ENCODE measurements around the gene RIMBP2.
"Not testable (repeated sequence)": the region's sequence is repeated elsewhere in the genome, so short reads cannot be mapped to it uniquely, and the experiment has no call there.

RIMBP2 gene

DNA sequence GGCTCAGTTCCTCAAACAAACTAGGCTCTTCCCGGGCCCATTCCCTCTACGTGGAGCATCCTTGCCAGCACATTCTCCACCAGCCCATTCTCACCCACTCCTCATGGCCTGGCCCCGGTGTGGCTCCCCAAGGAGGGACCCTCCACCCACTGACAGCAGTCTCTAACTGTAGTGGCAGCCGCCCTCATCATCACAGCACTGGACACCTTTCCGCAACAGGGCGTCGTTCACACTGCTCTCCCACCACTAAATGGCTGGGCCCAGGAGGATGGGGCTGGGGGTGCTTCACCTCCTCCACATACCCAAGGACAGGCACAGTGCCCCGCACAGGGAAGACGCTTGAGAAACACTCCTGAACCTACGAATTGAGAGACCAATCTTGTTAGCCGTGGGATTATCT, 123.0 kb downstream of the RIMBP2 start:
- no peak for DNase-seq

DNA sequence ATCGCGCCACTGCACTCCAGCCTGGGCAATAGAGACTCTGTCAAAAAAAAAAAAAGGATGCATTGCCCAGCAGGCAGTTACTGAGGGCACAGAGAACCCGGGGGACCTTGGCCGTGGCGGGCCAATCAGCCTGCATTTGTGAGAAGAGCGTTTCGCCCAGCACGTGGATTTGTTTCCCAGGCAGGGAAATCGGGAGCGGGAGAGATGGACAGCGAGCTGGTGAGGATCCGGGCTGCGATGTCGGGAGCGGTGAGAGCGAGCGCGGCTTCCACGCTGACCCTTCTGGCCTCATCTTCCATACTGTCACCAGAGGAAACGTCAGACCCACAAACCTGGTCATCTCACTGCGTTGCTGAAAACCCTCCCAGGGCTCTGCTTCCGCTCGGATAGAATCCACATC, 123.5 kb downstream of the RIMBP2 start:
- DNase-seq = no peak

DNA sequence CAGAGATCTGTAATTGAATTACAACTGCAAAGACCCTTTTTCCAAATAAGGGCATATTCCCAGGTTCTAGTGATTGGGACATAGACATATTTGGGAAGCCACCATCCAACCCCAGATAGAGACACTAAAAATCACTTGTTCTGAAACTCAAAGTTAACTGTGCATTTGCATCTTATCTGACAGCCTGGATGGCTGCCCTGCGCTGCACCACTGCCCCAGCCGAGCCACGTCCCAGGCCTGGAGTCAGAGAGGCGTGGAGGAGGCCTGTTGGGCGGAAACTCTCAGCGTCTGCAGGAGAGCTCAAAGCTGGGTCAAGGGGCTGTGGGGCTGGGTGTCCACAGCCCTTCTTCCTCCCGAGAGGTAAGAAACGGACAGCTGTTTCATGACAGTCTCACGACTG, 124.4 kb downstream of the RIMBP2 start:
- no peak for DNase-seq

DNA sequence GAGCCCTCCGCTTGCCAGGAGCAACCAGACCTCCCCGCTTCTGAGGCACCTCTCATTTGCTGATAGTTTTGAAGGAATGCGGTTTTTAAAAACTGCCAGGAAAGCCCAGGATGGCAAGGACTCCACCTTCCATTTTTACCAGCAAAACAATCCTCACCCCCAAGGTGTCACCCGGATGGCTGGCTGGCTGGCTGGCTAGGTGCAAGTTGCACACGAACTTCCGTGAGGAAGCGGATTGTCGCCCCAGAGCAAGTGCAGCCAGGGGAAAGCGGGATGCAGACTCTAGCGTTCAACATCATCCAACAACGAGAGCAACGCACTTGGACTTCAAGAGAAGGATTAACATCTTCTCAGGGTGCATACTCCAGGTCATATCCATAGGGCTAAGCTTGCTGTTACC, 125.4 kb downstream of the RIMBP2 start:
- DNase-seq = no peak

DNA sequence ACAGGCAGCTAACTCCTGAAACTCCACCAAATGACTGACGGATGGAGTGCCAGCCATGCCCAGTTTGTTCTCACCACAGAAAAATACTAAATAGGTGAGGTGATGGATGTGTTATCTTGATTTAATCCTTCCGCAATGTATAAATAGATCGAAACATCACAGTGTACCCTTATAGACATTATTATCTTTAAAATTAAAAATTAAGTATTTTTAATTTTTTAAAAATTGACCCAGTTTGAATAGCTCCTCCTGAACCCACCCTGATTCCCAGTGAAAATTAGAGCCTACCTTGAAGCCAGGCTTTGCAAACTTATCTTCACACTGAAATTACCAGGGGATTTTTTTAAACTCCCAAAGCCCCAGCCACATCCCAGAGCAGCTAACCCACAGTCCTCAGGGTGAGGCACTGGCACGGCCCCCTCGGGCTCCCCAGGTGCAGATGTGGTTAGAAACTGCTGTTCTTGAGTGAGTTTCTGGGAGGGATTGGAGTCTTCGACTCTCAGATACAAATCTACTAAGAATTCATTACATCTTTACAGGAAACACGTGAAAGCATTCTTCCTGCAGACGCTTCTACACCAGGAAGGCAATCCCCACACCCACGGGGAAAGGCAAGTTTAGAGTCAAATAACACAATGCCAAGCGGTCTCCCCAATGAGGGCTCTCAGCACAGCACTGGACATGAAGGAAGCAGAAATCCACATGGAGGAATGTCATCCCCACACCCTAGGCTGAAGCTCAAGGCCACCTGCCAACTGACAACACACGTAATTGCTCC, 126.4 kb downstream of the RIMBP2 start:
- no peak for DNase-seq

DNA sequence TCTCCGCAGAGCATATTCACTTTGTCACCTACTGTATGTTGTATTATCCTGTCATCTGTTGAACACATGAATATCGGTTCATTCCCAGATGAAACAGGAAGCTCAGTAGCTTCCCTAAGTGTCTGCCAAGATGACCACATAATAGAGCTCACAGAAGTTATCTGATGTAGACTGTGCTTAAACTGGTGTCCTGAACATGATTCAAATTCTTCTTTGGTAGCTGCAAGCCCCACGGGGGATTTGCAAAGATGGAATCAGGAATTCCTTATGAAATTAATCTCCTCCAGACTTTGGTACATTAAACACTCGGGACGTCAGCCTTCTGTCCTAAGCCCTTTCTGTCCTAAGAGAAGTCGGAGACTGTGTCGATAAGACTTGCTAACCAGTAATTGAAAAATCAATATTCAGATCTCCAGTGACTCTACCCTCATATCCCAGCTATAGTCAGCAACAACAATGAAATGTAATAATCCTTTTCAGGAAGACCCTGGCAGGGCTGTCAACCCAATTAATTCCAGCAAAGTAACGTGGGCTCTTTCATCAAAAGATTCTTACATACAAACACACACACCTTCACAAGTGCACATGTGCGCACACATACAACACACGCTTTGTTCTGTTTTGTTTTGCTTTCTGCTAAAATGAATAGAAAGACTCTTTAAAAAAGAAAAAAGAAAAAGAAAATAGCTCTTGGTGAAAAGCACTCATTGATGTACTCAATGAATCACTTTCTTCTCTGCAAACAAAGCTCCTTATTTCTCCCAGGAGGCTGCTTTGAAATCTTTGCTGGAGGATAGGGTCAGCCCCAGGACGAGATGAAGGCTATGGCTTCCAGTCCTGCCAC, 127.2 kb downstream of the RIMBP2 start:
- no peak for DNase-seq

DNA sequence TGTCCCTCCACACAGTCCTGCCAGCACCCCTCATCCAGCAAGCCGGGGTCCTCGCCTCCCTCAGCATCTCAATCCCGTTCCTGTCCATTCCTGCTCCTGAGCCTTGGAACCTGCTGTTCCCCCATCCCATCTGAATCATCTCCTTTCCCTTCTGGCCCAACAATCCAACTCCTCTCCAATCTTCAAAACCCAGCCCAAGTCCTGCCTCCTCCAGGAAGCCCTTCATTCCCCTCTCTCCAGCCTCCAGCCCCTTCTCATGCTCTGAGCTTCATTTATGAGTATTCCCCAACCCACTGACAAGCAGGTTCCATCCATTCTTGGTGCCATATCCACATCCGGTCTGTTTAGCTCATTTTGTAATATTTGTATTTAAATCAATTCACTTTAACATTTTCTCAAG, 128.1 kb downstream of the RIMBP2 start:
- DNase-seq = no peak

DNA sequence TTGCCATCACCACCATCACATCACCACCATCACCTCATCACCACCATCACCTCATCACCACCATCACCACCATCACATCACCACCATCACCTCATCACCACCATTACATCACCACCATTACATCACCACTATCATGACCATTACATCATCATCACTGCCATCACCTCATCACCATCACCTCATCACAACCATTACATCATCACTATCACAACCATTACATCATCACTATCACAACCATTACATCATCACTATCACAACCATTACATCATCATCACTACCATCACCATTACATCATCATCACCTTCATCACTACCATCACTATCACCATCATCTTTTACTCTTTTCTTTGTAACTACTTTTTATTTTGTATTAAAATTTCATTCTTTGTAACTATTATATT, 131.6 kb downstream of the RIMBP2 start:
- DNase-seq = not testable (repeated sequence)

DNA sequence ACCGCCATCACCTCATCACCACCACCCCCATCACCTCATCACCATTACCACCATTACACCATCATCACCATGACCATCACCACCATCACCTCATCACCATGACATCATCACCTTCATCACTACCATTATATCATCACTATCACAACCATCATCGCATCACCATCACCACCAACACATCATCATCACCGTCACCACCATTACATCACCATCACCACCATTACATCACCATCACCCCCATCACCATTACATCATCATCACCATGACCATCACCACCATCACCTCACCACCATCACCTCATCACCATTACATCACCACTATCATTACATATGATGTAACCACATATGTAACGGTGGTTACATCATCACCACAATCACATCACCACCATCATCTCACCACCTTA, 132.3 kb downstream of the RIMBP2 start:
- no peak for DNase-seq

DNA sequence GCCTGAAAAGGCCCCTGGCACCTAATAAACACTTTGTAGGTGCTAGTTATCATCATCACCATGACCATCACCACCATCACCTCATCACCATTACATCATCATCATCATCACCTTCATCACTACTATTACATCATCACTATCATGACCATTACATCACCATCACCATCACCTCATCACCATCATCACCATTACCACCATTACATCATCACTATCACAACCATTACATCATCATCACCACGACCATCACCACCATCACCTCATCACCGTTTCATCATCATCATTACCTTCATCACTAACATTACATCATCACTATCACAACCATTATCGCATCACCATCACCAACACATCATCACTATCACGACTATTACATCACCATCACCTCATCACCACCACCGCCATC, 132.8 kb downstream of the RIMBP2 start:
- no peak for DNase-seq

DNA sequence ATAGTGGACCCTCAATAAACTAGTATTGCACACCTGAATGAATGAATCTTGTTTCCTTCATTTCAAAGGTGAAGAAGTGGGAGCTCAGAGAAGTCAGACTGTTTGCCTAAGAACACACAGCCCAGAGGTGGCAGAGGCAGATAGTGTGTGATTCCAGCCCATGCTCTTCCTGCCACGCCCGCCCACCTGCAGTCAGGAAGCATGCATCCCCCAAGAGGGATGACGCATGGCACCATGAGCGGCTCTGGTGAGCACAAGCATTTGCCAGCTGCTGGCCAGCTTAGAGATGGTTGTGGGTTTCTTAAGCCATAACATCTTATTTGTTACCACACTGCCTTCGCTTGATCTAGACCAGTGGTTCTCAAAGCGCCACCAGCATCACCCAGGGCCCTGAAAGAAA, 133.8 kb downstream of the RIMBP2 start:
- DNase-seq = no peak

DNA sequence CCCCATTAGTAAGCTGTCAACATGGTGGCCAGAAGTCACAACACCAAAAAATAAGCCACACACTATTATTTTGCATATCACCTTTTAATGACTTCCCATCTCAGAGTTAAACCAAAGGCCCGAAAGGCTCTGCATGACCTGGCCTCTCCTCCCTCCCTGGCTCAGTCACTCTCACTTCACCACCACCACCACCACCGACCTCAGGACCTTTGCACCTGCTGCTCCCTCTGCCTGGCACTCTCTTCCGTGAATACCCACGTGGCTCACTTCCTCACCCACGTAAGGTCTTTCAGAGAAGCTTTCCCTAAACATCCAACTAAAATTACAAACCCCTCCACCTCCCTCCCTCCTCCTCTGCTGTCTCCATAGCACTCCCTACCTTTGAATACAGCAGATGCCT, 134.3 kb downstream of the RIMBP2 start:
- DNase-seq = no peak

DNA sequence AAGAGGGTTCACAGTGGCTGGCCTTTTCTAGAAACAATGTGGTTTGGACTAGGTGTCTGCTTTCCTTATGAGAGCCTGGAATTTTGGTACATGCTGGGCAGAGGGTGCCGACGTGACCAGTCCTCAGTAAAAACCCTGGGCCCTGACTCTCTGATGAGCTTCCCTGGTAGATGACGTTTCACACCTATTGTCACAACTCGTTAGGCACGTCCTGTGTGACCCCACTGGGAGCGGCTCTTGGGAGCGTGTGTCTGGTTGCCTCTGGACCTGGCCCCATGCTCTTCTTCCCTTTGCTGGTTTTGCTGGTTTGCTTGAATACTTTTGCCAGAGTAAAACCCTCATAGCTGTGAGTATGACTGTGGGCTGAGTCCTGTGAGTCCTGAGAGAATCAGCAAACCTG, 136.9 kb downstream of the RIMBP2 start:
- DNase-seq = no peak

DNA sequence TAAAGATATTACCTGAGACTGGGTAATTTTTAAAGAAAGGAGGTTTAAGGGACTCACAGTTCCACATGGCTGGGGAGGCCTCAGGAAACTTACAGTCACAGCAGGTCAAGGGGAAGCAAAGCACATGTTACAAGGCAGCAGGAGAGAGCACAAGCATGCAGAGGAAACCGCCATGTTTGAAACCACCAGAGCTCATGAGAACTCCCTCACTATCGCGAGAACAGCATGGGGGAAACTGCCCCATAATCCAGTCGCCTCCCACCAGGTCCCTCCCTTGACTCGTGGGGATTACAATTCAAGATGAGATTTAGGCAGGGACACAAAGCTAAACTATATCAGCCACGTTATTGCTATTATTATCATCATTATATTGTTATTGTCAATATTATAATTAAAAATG, 138.7 kb downstream of the RIMBP2 start:
- no peak for DNase-seq

DNA sequence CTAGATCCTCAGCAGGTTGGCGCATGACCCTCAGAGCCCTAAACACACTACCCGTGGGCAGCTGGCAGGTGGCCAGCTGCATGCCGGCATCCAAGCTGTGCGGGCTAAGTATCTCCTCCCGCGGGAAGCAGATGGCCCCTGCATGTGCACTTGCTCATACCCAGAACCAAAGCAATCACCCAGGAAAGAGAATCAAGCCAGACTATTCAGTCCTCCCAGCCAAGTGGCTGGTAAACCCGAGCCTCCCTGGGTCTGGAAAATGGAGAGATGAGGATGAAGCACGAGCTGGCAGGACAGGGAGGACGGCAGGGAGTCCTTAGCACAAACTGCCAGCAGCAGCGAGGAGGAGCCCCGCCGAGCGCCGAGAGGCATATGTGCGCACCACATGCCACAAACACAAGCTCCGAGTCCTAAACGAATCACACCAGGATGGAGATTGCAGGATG, 139.7 kb downstream of the RIMBP2 start:
- no peak for DNase-seq

DNA sequence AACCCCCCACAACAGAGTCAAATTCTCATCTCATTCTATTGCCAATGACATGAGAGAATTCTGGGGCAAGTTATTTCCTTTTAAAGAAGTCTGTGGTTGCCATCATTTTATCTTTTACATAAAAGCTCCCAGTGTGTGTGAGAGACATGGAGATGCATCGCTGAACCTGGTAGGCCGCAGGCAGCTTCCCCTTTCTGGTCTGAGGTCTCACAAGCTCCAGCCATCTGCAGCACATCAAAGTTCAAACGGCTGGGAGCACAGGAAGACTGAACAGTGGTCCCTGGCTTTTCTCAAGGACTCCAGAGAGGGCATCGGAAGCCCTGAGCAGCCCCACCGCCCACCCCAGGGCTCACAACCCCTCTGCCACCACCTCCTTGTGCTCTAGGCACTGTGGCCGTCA, 141.7 kb downstream of the RIMBP2 start:
- no peak for DNase-seq

DNA sequence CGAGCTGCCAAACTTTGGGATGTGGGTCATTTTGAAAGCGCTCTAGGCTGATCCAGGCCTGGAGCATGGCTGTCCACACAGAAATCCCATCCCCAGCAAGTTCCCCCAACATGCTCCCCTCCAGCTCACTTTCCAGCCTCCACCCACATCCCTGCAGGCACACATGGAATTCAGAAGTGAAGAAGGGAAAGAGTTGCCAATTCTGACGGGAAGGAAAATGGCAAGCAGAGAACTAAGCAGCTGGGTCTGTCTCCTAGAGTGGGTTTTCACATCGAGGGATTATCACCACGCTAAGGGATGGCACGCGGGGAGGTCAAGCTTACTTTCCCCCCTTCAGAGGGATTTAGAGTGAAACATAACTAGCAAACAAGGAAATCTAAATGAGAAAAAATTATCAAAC, 142.3 kb downstream of the RIMBP2 start:
- no peak for DNase-seq

DNA sequence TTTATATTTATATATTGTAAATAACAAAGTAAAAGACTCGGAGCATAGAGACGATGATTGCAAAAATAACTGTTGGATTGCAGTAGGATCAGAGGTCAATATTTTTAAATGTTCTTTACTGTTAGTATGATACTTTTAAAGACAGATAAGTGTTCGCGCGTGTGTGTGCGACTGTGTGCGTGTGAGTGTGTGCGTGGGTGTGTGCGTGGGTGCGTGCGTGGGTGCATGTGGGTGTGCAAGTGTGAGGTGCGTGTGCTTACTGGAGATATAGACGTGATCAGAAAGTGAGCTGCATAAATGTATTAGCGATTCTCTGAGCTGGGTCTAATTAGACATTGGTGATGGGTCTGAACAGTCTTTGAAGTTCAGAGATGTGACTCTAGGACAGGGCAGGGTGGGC, 142.9 kb downstream of the RIMBP2 start:
- DNase-seq = no peak

DNA sequence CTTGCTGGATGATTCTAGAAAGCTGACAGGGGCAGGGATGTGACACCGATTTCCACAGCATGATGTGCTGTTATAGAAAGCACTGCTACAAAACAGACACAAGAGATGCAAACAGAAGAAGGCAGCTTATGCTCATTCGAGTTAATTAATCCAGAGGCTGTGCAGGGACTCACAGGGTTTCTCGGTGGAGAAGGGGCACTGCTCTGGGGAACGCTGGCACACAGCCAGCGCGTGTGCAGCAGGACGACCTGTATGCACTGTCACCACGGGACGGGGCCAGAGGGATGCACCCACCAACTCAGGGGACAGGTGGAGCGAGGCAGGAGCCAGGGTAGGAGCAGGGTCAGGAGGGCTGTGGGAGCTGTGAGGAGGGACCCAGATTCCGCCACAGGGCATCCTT, 143.5 kb downstream of the RIMBP2 start:
- DNase-seq = no peak

DNA sequence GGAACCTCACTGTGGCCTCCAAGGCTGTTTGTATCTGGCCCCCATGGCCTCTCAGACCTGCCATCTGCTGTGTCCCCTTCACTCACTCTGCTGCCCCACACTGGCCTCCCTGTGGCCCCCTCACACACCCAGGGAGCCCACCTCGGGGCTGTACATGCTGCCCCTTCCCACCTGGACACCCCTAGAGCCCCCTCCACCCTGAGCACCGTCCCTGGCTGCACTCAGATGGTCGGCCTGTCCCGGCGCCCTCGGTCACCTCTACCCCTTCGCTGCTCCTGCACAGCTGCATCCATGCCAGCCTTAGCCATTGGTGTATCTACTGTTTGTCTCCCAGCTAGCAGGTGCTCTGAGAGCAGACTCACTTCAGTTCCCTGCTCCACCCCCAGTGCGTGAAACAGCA, 144.4 kb downstream of the RIMBP2 start:
- no peak for DNase-seq

DNA sequence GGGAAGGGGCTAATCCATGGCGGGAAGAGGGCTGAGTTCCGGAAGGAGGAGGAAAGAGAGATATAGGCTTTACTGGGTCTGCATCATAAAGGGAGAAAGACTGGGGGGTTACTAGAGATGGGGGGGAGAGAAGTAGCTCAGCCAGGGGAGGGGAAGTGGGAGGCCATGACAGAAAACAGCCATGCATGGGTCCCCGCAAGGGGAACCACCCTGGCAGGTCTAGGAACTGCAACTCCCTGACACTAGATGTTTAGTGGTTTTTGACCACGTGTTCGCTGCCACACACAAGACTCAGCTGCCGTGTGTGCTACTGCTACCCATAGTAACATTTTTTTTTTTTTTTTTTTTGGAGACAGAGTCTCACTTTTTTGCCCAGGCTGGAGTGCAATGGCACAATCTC, 145.0 kb downstream of the RIMBP2 start:
- DNase-seq = no peak

DNA sequence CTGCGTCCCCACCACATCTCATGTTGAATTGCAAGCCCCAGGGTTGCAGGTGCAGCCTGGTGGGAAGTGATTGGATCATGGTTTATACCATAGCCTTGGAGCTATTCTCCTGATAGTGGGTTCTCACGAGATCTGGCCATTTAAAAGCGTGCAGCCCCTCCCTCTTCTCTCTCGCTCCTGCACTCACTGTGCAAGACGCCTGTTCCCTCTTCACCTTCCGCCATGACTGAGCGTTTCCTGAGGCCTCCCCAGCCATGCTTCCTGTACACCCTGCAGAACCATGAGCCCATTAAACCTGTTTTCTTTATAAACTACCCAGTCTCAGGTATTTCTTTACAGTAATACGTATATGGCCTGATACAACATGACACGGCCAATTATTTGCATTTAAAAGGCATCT, 146.6 kb downstream of the RIMBP2 start:
- no peak for DNase-seq

DNA sequence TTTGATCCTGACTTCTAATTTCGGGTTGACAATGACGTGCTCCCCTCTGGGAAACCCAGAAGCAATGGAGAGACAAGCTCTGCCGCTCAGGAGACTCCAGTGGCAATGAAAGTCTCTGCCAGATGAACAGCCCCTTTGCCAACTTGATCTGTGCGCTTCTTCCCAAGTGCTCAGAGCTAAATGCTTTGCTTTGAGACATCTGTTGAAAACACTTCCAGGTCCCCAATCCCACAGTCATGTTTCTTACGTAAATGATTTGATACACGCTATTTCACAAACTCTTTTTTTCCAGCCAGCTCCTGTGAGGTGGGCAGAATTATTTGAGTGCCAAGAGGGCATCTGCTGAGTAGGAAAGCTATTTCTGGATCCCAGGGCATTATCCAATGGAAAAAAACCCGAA, 147.6 kb downstream of the RIMBP2 start:
- DNase-seq = no peak

DNA sequence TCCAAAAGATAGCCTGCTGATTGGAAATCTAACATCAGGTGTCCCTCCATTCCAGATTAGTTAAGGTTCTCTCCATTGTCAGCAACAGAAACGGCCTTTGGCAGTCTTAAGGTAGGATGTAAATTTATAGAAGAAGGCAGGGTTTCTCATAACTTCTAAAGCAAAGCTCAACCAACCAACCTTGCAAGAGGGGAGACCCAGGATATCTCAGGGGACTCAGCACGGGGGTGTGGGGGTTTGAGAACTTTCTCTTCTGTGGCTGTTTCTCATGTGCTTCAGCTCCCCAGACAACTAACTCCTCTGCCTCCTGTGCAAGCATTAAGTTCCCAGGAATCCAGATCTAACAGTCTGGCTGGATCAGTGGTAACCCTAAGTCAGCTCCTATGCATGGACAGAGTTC, 148.1 kb downstream of the RIMBP2 start:
- DNase-seq = no peak
